GM19023 (cell line): ENCODE measurements around the gene ACOT6.
A peak's percentile ranks its signal among the peaks of the same experiment; 100 is the strongest.
"Not testable (repeated sequence)": the region's sequence is repeated elsewhere in the genome, so short reads cannot be mapped to it uniquely, and the experiment has no call there.

Source experiments
- ATAC-seq: cut with Tn5 transposase; IDR thresholded peaks from one replicate; pipeline ENCODE4 v1.9.1; 2021; ENCODE audit warnings: mild to moderate bottlenecking, moderate library complexity; ENCODE audit not compliant: unreplicated experiment

ACOT6 gene

GRCh38 chr14:73612339-73613045, at the start of gene ACOT6:
ACOT6 (plus strand) TSS chr14:73612517; CDS start chr14:73612572, 55 bp downstream.
- ATAC-seq = peak; percentile 73

- ATAC-seq = not testable (repeated sequence)
Measured at GRCh38 chr14:73562696-73563095, 49.6 kb upstream of the ACOT6 start.

- ATAC-seq = not testable (repeated sequence)
Measured at GRCh38 chr14:73566431-73566830, 45.9 kb upstream of the ACOT6 start.

- not testable (repeated sequence) for ATAC-seq
Measured at GRCh38 chr14:73566935-73567334, 45.4 kb upstream of the ACOT6 start.

- no peak for ATAC-seq
Measured at GRCh38 chr14:73567358-73567757, 45.0 kb upstream of the ACOT6 start.

- ATAC-seq = no peak
Measured at GRCh38 chr14:73567951-73568885, 44.1 kb upstream of the ACOT6 start.

GRCh38 chr14:73568886-73569184, 43.5 kb upstream of the ACOT6 start:
- ATAC-seq = peak; percentile 2

GRCh38 chr14:73569185-73569958, 42.9 kb upstream of the ACOT6 start, which contains the start of gene ACOT2:
ACOT2 (plus strand) TSS chr14:73569213; CDS start chr14:73569241, 28 bp downstream.
- peak; percentile 73 for ATAC-seq

- ATAC-seq = peak; percentile 45
Measured at GRCh38 chr14:73570913-73571312, 41.4 kb upstream of the ACOT6 start.

GRCh38 chr14:73573034-73573433, 39.3 kb upstream of the ACOT6 start:
- not testable (repeated sequence) for ATAC-seq

- not testable (repeated sequence) for ATAC-seq
Measured at GRCh38 chr14:73573740-73574139, 38.6 kb upstream of the ACOT6 start.

GRCh38 chr14:73574251-73574650, 38.1 kb upstream of the ACOT6 start:
- ATAC-seq = not testable (repeated sequence)

GRCh38 chr14:73576391-73576790, 35.9 kb upstream of the ACOT6 start:
- no peak for ATAC-seq

GRCh38 chr14:73577214-73577613, 35.1 kb upstream of the ACOT6 start:
- ATAC-seq = not testable (repeated sequence)

GRCh38 chr14:73582102-73582979, 30.0 kb upstream of the ACOT6 start:
- ATAC-seq = not testable (repeated sequence)

GRCh38 chr14:73588695-73589094, 23.6 kb upstream of the ACOT6 start:
- ATAC-seq = no peak

- no peak for ATAC-seq
Measured at GRCh38 chr14:73589116-73589515, 23.2 kb upstream of the ACOT6 start.

GRCh38 chr14:73590673-73591004, 21.7 kb upstream of the ACOT6 start:
- not testable (repeated sequence) for ATAC-seq

- peak; percentile 64 for ATAC-seq
Measured at GRCh38 chr14:73591690-73592449, 20.4 kb upstream of the ACOT6 start, which contains the start of gene ACOT4. ACOT4 (plus strand) TSS chr14:73591873; CDS start chr14:73591960, 87 bp downstream.
